Thymus (tissue), 11 donors: ENCODE measurements around the gene ZFYVE1. TPM values are rescaled to one million over a fixed set of nuclear protein-coding genes. Genes with fewer than 3 reads are reported as not detected.
"Not testable (repeated sequence)": the region's sequence is repeated elsewhere in the genome, so short reads cannot be mapped to it uniquely, and the experiment has no call there.

Experiments
- DNase-seq, 9 donors: peaks; one replicate each; pipeline ENCODE4 v3.0.0-alpha.2; 2013; ENCODE audit warnings: low spot score in 9 of 9, low read depth in 6 of 9, missing footprints in 1 of 9
- H3K27ac ChIP-seq, 2 donors: one replicate each; pipeline ENCODE4 v1.5.1; 2013; ENCODE audit warnings: control low read depth in 1 of 2, low read depth in 1 of 2, low read length in 1 of 2, mild to moderate bottlenecking in 1 of 2, moderate library complexity in 1 of 2
- H3K27me3 ChIP-seq, 2 donors: one replicate each; pipeline ENCODE4 v1.5.1; 2013; ENCODE audit warnings: low read length in 1 of 2; ENCODE audit not compliant: control insufficient read depth in 2 of 2, insufficient read depth in 1 of 2
- H3K36me3 ChIP-seq, 2 donors: one replicate each; pipeline ENCODE4 v1.5.1; 2013; ENCODE audit warnings: low read length in 1 of 2, mild to moderate bottlenecking in 1 of 2, moderate library complexity in 1 of 2; ENCODE audit not compliant: control insufficient read depth in 2 of 2, insufficient read depth in 2 of 2
- H3K4me1 ChIP-seq, 2 donors: one replicate each; pipeline ENCODE4 v1.5.1; 2013; ENCODE audit warnings: low read length in 2 of 2; ENCODE audit not compliant: control insufficient read depth in 2 of 2, insufficient read depth in 2 of 2
- H3K4me3 ChIP-seq, 2 donors: one replicate each; pipeline ENCODE4 v1.5.1; 2013; ENCODE audit warnings: low read length in 2 of 2, control low read depth in 1 of 2, mild to moderate bottlenecking in 1 of 2
- H3K9me3 ChIP-seq, 2 donors: one replicate each; pipeline ENCODE4 v1.5.1; 2013; ENCODE audit warnings: low read length in 1 of 2, mild to moderate bottlenecking in 1 of 2; ENCODE audit not compliant: control insufficient read depth in 2 of 2, insufficient read depth in 1 of 2
- WGBS: extraction: QIAGEN DNeasy Blood & Tissue Kit; methylation state at CpG from one replicate; pipeline ENCODE4 v1.1.7; 2013; 5-methylcytosine and 5-hydroxymethylcytosine counted together
- polyA plus RNA-seq: library from polyadenylated mRNA; stranded (reverse); fragments of 200-250 nt; gene quantifications from one replicate; pipeline ENCODE4 v1.2.3, GENCODE V29; 2013
- total RNA-seq: library from RNA; stranded (reverse); fragments of 120-200 nt; gene quantifications from one replicate; pipeline ENCODE4 v1.2.4, GENCODE V29; 2013
- donor health status: healthy.

ZFYVE1 gene
- total and polyA plus RNA-seq, 2 donors: 5.7 to 7.0 TPM

DNA sequence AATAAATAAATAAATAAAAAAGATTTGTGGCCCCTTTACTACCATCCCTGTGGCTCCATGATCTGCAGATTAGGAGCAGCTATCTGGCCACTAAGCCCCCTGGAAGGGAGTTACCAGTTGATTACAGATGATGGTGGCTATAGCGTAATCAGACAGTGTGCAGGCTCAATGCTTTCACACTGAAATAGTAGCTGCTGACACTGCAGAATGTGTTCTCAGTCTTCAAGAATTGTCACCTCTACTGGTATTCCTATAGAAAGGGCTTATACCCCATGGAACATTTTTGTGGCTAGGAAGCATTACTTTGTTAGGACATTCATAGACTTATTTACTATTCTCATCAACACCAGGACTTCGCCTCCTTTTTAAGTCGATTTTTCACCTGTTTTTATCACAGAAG, 69.7 kb downstream of the ZFYVE1 start:
- H3K4me3 ChIP-seq: no peak overlapping the region
- DNase-seq: no peak
- H3K36me3 ChIP-seq: peaks cover 16 to 17% of the 10 kb centered on the region in 2 donors
- WGBS: over 99% methylated on average over 3 of the region's 3 CpGs
- no peaks in the 10 kb centered on the region for H3K4me1 ChIP-seq
- H3K27ac ChIP-seq: no peak overlapping the region
- no peaks in the 10 kb centered on the region for H3K27me3 ChIP-seq
- H3K9me3 ChIP-seq: no peaks in the 10 kb centered on the region

DNA sequence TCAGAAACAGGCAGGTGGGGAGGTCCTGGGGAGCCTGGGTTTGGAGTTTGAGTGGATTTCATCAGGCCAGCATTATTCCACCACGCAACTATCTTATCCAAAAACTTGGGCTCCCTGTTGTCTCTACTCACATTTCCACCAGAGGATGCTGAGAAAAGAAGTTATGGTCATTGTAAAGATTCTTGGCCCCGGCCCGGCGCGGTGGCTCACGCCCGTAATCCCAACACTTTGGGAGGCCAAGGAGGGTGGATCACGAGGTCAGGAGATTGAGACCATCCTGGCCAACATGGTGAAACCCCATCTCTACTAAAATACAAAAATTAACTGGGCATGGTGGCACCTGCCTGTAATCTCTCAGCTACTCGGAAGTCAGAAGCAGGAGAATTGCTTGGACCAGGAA, 70.2 kb downstream of the ZFYVE1 start:
- peaks cover 17 to 18% of the 10 kb centered on the region in 2 donors for H3K36me3 ChIP-seq
- H3K27me3 ChIP-seq, H3K4me1 ChIP-seq, DNase-seq, H3K4me3 ChIP-seq, H3K27ac ChIP-seq, H3K9me3 ChIP-seq: not testable (repeated sequence)
- 94% methylated on average over 9 of the region's 9 CpGs for WGBS

DNA sequence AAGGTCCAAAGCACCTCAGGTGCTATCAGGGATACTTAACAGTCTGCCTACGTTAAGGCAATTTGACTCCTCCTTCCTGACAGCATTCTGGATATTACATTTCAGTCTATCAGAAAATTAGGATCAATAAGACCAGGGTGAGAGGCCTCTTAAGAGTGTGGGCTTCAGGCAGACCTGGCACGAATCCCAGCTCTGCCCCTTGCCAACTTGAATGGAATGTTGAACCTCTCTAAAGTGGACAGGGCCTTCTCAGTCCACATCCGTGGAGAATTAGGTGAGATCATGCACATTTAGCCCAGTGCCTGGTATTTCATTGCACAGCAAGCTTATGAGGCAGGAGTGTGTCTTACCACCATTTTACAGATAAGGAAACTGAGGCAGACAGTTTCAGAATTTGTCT, 74.7 kb downstream of the ZFYVE1 start:
- no peak overlapping the region for H3K4me3 ChIP-seq
- H3K27ac ChIP-seq: no peak overlapping the region
- WGBS: 97% methylated on average over 3 of the region's 3 CpGs
- DNase-seq: no peak
- H3K36me3 ChIP-seq: peaks cover 7 to 19% of the 10 kb centered on the region in 2 donors
- H3K27me3 ChIP-seq: no peaks in the 10 kb centered on the region
- H3K9me3 ChIP-seq: no peaks in the 10 kb centered on the region
- no peaks in the 10 kb centered on the region for H3K4me1 ChIP-seq

DNA sequence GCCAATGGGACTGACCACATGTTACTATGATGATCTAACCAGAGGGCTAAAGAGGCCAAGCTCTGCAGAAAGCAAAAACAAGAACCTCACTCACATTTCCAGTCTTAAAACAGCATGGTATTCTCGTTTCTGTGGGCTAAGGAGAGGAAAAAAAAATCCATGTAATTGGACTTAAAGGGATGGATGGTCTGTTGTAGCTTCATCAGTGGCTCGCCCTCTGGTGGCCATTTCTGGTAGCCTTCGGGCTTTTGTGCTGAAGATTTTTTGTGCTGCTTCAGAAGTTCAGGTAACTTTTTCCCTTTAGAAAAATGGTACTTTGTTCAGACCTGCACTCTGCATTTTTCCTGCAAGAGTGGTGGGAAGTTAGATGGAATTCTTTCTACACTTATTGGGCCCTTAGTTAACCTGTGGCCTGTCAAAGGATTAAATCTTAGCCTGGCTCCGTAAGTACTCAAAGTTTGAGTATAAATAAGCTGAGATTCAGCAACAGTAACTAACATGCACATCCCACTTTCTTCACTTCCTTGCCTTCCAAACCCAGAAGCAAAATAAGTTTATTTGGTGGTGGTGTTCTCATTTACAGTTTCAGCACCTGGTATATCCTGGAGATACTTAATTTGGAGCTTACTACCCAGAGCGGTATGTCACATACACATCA, 78.3 kb downstream of the ZFYVE1 start:
- Histone ChIP-seq H3K27me3 (no peaks in the 10 kb centered on the region), H3K27ac (no peak overlapping the region), H3K4me3 (no peak overlapping the region), H3K9me3 (no peaks in the 10 kb centered on the region), H3K36me3 (peaks cover 7 to 36% of the 10 kb centered on the region in 2 donors), H3K4me1 (no peaks in the 10 kb centered on the region)
- WGBS: 43% methylated on average over 5 of the region's 5 CpGs
- peak in 7 of 9 donors; percentile 13 to 65 (median 37) for DNase-seq

DNA sequence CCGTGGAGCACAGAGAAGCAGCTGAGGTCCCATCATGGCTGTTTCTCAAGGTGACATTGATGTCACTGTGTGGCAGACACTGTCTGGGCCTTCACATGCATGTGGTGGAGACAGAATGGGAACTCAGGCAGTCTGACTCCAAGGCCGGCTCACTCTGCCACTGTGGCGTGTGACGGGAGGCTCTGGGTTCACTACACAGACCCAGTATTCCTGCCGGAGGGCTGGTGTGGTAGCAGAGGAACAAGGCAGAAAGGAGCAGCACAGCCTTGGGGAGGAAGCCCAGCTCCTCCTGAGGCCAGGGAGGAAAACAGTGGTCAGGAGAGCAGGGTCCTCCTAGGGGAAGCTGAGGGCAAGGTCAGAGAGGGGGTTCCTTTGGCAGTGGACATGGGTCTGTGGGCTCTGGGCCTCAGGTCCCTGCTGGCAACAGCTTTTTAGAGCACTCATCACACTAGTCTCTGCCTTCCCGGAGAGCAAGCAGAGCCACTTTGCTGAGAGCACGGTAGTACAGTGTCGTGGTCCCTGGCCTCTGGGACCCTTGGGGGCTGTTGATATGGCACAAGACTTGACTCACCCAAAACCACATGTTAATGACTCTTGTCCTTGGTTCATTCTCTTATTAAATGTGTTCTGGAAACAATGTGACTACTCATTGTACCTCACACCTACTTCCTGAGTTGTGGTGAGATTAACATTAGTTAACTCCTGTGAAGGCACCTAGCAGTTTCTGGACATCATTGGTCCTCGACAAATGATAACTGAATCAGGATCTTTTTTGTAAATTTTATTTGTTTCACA, 79.3 kb downstream of the ZFYVE1 start:
- no peaks in the 10 kb centered on the region for H3K9me3 ChIP-seq
- H3K27me3 ChIP-seq: no peaks in the 10 kb centered on the region
- peaks cover 18 to 46% of the 10 kb centered on the region in 2 donors for H3K36me3 ChIP-seq
- no peak overlapping the region for H3K27ac ChIP-seq
- no peaks in the 10 kb centered on the region for H3K4me1 ChIP-seq
- H3K4me3 ChIP-seq: no peak overlapping the region
- over 99% methylated on average over 9 of the region's 9 CpGs for WGBS
- no peak for DNase-seq

DNA sequence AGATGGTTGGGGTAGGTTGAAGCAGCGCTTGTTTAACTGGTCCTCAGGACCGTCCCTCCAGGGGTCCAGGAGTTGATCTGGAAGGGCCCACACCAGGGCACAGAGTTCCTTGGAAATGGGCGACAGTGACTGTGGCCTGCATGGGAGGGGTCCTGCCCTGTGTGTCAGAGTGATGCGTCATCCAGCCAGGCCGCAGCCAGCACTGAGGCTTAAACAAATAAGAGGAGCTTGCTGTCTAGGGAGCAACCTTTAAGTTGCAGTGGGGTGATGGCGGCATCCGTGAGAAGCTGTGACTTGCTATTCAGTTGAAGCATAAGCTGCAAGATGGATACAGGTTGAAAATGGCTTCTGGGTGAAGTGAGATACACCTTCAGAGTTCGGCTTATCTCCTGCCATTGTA, 80.4 kb downstream of the ZFYVE1 start:
- Histone ChIP-seq H3K27me3 (no peaks in the 10 kb centered on the region), H3K9me3 (no peaks in the 10 kb centered on the region), H3K4me3 (no peak overlapping the region), H3K27ac (no peak overlapping the region), H3K4me1 (no peaks in the 10 kb centered on the region), H3K36me3 (peaks cover 24 to 50% of the 10 kb centered on the region in 2 donors)
- WGBS: 98% methylated on average over 8 of the region's 8 CpGs
- DNase-seq: no peak

DNA sequence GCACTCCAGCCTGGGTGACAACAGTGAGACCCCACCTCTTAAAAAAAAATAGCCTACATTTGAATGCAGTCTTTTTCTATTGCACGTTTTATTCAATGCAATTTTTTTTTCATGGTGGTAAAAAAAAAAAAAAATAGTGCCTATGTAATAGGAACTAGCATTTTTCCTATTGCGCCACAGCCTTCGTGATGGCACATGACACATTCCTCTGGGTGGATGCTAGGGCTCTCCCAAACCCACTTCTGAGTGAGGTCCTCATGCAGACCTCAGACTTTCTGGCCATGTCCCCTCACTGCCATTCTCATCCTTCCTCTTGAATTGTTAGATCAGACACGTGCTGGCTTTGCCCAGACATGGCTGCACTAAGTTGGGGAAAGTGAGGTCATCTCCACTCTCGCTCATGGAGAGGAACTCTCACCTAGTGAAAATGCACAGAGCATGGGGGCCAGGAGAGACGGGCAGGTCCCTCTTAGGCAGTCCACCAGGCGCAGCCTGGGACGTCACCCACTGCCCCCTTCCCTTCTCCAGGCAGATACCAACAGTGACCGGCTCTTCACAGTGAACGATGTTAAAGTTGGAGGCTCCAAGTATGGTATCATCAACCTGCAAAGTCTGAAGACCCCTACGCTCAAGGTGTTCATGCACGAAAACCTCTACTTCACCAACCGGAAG, 81.4 kb downstream of the ZFYVE1 start:
- WGBS: 97% methylated on average over 13 of the region's 13 CpGs
- H3K9me3 ChIP-seq: no peaks in the 10 kb centered on the region
- no peak for DNase-seq
- H3K4me3 ChIP-seq: no peak overlapping the region
- no peaks in the 10 kb centered on the region for H3K27me3 ChIP-seq
- H3K36me3 ChIP-seq: peaks cover 23 to 52% of the 10 kb centered on the region in 2 donors
- H3K4me1 ChIP-seq: no peaks in the 10 kb centered on the region
- no peak overlapping the region for H3K27ac ChIP-seq

DNA sequence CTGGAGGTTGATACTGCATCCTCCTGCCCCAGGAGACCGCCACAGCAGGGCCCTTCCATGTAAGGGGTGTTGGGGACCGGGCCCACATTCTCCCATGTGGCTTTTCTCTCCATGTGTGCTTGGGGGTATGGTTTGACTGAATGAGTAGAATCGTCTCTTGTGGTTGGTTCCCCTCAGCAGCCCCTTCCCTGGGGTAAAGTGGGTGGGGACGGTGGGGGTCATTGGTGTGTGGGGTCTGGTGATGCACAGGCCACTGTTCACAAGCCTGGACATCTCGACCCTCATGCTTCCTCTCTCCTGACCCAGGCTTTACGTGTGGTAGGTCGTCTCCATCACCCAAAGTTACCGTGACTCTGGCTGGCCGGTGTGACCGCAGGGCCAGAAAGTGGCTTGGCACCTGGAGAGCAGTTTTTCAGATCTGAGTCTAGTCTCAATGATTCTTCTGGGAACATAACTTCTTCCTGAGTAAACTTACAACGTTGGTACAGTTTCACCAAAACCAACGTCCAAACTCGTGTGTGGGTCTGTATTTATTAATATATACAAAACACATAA, 83.0 kb downstream of the ZFYVE1 start:
- Histone ChIP-seq H3K27ac (no peak overlapping the region), H3K4me3 (no peak overlapping the region), H3K27me3 (no peaks in the 10 kb centered on the region), H3K9me3 (no peaks in the 10 kb centered on the region), H3K36me3 (peaks cover 27 to 53% of the 10 kb centered on the region in 2 donors), H3K4me1 (no peaks in the 10 kb centered on the region)
- 97% methylated on average over 13 of the region's 13 CpGs for WGBS
- DNase-seq: no peak

DNA sequence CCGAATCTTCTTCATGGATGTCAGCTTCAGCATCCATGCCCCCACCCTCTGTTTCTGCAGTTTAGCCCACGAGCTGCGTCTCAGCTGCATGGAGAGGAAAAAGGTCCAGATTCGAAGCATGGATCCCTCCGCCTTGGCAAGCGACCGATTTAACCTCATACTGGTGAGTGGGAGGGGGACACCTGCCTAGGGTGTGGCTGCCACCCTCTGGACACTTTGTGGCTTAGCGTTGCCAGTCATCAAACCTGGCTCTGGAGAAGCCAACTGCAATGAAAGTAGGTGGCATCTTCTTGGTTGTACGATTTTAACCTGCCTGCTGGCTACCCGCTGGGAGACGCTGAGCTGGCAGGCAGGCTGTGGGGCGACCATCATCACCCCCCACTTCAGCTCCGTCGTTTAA, 84.0 kb downstream of the ZFYVE1 start:
- Histone ChIP-seq H3K27me3 (no peaks in the 10 kb centered on the region), H3K27ac (no peak overlapping the region), H3K36me3 (peaks cover 27 to 54% of the 10 kb centered on the region in 2 donors), H3K9me3 (no peaks in the 10 kb centered on the region), H3K4me1 (no peaks in the 10 kb centered on the region), H3K4me3 (no peak overlapping the region)
- no peak for DNase-seq
- WGBS: 97% methylated on average over 14 of the region's 14 CpGs
